Measurements from ENCODE around the gene NSG2. TPM values are rescaled to one million over a fixed set of nuclear protein-coding genes. Genes with fewer than 3 reads are reported as not detected.

NSG2 gene
- total RNA-seq, 4 donors from 2014 or later: not detected

DNA sequence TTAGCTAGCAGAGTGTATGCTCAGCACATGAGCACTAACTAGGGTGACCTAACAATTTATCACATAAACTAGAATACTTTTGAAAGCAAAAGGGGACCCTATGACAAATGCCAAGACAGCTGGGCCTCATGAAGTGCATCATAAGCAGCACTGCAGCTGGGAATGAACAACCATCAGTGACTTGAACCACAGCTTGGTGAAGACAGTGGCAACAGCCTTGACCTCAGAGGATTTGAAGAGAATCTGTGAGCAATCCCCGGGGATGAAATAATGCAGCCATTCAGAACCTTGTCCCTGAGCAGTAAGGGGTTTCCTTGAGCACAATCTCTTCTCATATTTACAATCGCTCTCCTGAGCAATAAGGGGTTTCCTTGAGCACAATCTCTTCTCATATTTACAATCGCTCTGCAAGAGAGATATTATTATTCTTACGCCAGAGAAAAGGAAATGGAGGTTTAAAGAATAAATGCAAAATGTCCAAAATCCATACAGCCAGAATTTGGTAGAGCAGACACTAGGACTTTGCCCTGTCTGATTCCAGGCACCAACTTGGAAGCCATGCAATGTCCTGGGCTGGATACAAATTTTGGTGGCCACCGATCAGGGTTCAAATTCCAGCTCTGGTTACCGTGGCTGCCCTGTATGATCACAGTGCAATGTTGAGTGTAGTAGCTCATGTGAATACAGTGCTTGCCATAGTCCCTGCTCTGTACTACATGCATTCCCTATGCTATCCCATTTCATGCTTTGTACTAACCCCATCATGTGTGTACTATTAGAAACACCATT, 846 bp upstream of the NSG2 start:
- no peak overlapping the region for H3K4me3 ChIP-seq
- intact Hi-C loops (cut with DNase I; ENCODE audit: low total_unique reads): loop anchor here (1.0 kb wide), 1 partner anchor 268 kb away; no protein-coding TSS in a partner anchor
- peaks cover 0 to 2% (median 0%) of the 10 kb centered on the region in 3 donors for H3K27me3 ChIP-seq
- TF ChIP-seq, protein P1, sequence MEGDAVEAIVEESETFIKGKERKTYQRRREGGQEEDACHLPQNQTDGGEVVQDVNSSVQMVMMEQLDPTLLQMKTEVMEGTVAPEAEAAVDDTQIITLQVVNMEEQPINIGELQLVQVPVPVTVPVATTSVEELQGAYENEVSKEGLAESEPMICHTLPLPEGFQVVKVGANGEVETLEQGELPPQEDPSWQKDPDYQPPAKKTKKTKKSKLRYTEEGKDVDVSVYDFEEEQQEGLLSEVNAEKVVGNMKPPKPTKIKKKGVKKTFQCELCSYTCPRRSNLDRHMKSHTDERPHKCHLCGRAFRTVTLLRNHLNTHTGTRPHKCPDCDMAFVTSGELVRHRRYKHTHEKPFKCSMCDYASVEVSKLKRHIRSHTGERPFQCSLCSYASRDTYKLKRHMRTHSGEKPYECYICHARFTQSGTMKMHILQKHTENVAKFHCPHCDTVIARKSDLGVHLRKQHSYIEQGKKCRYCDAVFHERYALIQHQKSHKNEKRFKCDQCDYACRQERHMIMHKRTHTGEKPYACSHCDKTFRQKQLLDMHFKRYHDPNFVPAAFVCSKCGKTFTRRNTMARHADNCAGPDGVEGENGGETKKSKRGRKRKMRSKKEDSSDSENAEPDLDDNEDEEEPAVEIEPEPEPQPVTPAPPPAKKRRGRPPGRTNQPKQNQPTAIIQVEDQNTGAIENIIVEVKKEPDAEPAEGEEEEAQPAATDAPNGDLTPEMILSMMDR (IDR thresholded peaks at IDR 0.05 in 4 of 5, conservative IDR thresholded peaks at IDR 0.05 in 1 of 5): no peak
- no peak for TF ChIP-seq POLR2A (IDR thresholded peaks at IDR 0.05)
- H3K36me3 ChIP-seq: no peaks in the 10 kb centered on the region
- DNase-seq (no peak), ATAC-seq (no peak)
- in situ Hi-C loops (cut with MboI; ENCODE audit: low sequenced_read_pairs in 4 of 4): loop anchor here in 3 of 4 donors (5.0 to 25.0 kb wide), 2 partner anchors 268 to 273 kb away; no protein-coding TSS in a partner anchor
- H3K9me3 ChIP-seq: no peaks in the 10 kb centered on the region
- no peak overlapping the region for H3K27ac ChIP-seq
- H3K4me1 ChIP-seq: no peaks in the 10 kb centered on the region

DNA sequence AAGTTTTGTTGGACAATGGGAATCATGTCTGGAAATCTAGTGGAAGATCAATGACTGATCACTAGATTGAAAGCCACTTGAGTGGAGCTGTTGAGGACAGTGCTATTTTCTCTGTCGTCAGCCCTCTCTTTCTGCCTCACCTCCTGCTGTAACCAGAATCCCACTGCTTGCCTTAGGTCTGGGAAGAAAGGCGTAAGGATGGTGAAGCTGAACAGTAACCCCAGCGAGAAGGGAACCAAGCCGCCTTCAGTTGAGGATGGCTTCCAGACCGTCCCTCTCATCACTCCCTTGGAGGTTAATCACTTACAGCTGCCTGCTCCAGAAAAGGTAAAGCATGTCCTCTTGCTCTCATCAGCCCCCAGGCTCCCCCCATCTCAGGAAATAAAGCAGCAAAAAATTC, 1.1 kb downstream of the NSG2 start:
- ATAC-seq (no peak), DNase-seq (no peak)
- in situ Hi-C loops (cut with MboI; ENCODE audit: low sequenced_read_pairs in 4 of 4): loop anchor here in 2 of 4 donors (25.0 kb wide), 1 partner anchor 266 kb away; no protein-coding TSS in a partner anchor
- H3K4me3 ChIP-seq: no peak overlapping the region
- no peaks in the 10 kb centered on the region for H3K36me3 ChIP-seq
- no peak overlapping the region for H3K27ac ChIP-seq
- H3K9me3 ChIP-seq: no peaks in the 10 kb centered on the region
- peaks cover 0 to 2% (median 0%) of the 10 kb centered on the region in 3 donors for H3K27me3 ChIP-seq
- intact Hi-C loops (cut with DNase I; ENCODE audit: low total_unique reads): no loop called here
- no peak for TF ChIP-seq POLR2A (IDR thresholded peaks at IDR 0.05)
- TF ChIP-seq, protein P1 (IDR thresholded peaks at IDR 0.05 in 4 of 5, conservative IDR thresholded peaks at IDR 0.05 in 1 of 5): no peak
- no peaks in the 10 kb centered on the region for H3K4me1 ChIP-seq

DNA sequence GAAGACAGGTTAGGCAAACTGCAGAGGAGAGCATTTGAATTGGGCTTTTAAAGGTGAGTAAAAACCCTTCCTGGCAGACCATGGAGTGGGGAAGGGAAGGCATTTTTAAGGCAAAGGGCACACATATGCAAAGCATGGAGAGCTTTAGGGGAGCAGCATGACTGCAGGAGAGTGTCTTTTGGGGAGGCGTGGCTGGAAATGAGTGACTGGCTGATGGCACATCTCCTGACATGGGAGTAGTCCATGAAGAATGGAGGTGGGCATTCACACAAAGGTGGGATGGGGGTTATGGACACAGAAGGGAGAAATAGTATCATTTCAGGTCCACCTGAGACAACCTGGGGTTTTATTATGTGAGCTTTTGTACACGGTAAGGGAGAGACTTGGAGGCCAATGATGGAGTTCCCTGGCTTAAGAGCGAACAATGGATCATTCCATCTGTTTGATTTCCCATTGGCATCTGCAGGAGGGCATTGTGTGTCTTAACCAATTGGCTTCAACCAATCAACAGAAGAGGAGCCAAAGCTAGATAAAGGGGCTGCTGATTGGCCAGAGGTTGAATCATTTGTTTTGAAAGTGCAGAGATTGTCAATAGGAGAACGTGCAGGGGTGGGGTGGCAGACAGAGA, 2.1 kb downstream of the NSG2 start:
- Histone ChIP-seq H3K27ac (no peak overlapping the region), H3K4me1 (no peaks in the 10 kb centered on the region), H3K36me3 (no peaks in the 10 kb centered on the region), H3K27me3 (peaks cover 0 to 2% (median 0%) of the 10 kb centered on the region in 3 donors), H3K4me3 (no peak overlapping the region), H3K9me3 (no peaks in the 10 kb centered on the region)
- ATAC-seq (no peak), DNase-seq (no peak)
- intact Hi-C loops (cut with DNase I; ENCODE audit: low total_unique reads) (no loop called here), in situ Hi-C loops (cut with MboI; ENCODE audit: low sequenced_read_pairs in 4 of 4) (loop anchor here in 2 of 4 donors (25.0 kb wide), 1 partner anchor 265 kb away; no protein-coding TSS in a partner anchor)
- no peak for TF ChIP-seq POLR2A (IDR thresholded peaks at IDR 0.05)
- TF ChIP-seq, protein P1 (IDR thresholded peaks at IDR 0.05 in 4 of 5, conservative IDR thresholded peaks at IDR 0.05 in 1 of 5): no peak

DNA sequence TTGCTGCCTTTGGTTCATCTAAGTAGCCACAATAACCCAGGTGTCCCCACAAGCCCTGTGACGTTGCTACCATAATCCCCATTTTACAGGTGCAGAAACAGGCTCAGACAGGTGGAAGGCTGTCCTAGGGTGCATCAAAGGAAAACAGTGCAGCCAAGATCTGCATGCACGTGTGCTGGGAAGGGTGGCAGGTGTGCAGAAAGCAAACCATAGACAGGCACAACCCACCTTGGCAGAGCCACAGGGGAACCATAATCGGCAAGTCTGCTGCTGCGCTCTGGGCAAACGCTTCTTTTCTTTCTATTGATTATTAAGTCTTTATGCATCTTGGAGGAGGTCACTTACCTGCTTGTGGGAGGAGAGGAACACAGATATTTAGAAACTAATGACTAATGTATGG, 7.1 kb downstream of the NSG2 start:
- no peak for ATAC-seq
- in situ Hi-C loops (cut with MboI; ENCODE audit: low sequenced_read_pairs in 4 of 4): no loop called here

More for the DNA sequence above, 7.1 kb downstream of the NSG2 start:
- Histone ChIP-seq H3K27me3 (peaks cover 0 to 2% (median 0%) of the 10 kb centered on the region in 3 donors), H3K9me3 (no peaks in the 10 kb centered on the region), H3K4me3 (no peak overlapping the region), H3K27ac (no peak overlapping the region), H3K36me3 (no peaks in the 10 kb centered on the region), H3K4me1 (peaks cover 0 to 4% of the 10 kb centered on the region in 2 donors)
- no peak for DNase-seq
- TF ChIP-seq, protein P1 (IDR thresholded peaks at IDR 0.05 in 4 of 5, conservative IDR thresholded peaks at IDR 0.05 in 1 of 5): no peak
- TF ChIP-seq POLR2A (IDR thresholded peaks at IDR 0.05): no peak
- intact Hi-C loops (cut with DNase I; ENCODE audit: low total_unique reads): no loop called here
